Mesodermal cell (in vitro differentiated cells): Measurements from ENCODE around the gene TMEM119.
"Not testable (repeated sequence)": the region's sequence is repeated elsewhere in the genome, so short reads cannot be mapped to it uniquely, and the experiment has no call there.

Experiments used
- H3K27ac ChIP-seq: 2 replicates; pipeline ENCODE4 v1.7.0; 2013; ENCODE audit warnings: mild to moderate bottlenecking, low read depth, low read length, moderate library complexity; ENCODE audit not compliant: severe bottlenecking
- H3K36me3 ChIP-seq: 2 replicates; pipeline ENCODE4 v1.7.1; 2013; ENCODE audit warnings: mild to moderate bottlenecking, low read length, moderate library complexity; ENCODE audit not compliant: control insufficient read depth, insufficient read depth
- H3K4me1 ChIP-seq: one replicate; pipeline ENCODE4 v1.7.1; 2013; ENCODE audit warnings: mild to moderate bottlenecking, low read length; ENCODE audit not compliant: insufficient read depth, control insufficient read depth, poor library complexity, severe bottlenecking
- H3K4me3 ChIP-seq: 2 replicates; pipeline ENCODE4 v1.7.0; 2013; ENCODE audit warnings: low read length, control low read depth, mild to moderate bottlenecking; ENCODE audit not compliant: insufficient read depth, poor library complexity, severe bottlenecking; ENCODE audit errors: extremely low read depth
- H3K9me3 ChIP-seq: 2 replicates; pipeline ENCODE4 v1.7.1; 2013; ENCODE audit warnings: mild to moderate bottlenecking, low read length, moderate library complexity; ENCODE audit not compliant: control insufficient read depth
- WGBS, 2 experiments: methylation state at CpG; one replicate each; pipeline ENCODE4 v1.1.5; 2013; ENCODE audit warnings: missing lambda C conversion rate in 2 of 2; ENCODE audit not compliant: insufficient coverage in 2 of 2; 5-methylcytosine and 5-hydroxymethylcytosine counted together

TMEM119 gene

DNA sequence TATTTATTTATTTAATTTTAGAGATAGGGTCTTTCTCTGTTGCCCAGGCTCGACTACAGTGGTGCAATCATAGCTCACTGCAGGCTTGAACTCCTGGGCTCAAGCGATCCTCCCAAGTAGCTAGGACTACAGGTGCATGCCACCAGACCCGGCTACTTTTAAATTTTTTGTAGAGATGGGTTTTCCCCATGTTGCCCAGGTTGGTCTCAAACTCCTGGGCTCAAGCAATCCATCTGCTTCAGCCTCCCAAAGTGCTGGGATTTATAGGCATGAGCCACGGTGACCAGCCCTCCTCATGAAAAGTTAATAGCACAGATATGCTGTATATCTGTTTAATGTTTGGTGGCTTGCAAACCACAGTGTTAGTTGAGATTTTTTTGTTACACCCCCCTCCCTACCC is 33.4 kb upstream of the TMEM119 start:
- H3K4me3 ChIP-seq, H3K36me3 ChIP-seq, H3K27ac ChIP-seq, H3K9me3 ChIP-seq: not testable (repeated sequence)
- 97 to 100% methylated on average over 2 to 3 of the region's 4 CpGs for WGBS, 2 experiments
- H3K4me1 ChIP-seq, result peaks cover 44% of the 10 kb centered on the region

GRCh38 chr12:108630481-108631207 is 32.8 kb upstream of the TMEM119 start:
- H3K4me1 ChIP-seq, result peaks cover 44% of the 10 kb centered on the region
- H3K4me3 ChIP-seq, result no peak overlapping the region
- H3K27ac ChIP-seq, result peak overlapping the region; percentile 84
- H3K9me3 ChIP-seq, result no peaks in the 10 kb centered on the region
- H3K36me3 ChIP-seq, result no peaks in the 10 kb centered on the region
- 92 to 93% methylated on average over 6 to 7 of the region's 9 CpGs for WGBS, 2 experiments

DNA sequence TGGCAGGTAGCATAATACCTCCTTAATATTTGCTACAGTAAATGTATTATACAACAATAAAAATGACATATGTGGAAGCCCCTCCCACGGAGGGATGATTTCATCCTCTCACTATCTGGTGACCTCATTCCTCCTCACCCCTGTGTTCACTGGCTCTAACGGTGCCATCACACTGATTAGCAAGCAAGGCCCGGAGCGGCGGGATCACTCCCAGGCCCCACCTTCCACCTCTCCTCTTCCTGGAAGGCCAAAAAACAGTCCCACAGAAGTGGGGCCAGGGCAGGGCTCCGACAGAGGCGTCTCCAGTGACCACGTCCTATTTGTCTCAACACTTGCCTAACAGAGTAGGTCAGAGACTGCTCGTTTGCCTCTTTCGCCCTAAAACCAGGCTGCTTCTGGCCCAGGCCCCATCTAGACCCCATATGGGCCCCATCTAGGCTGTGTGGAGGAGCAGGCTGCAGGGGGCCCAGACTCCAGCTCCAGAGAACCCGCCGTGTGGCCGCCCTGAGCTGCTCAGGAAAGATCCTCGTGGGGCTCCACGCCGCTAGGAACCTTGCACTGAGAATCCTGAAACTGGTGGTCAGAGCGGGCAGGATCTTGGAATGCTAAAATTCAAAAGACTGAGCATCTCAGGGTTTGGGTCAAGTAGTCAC is 32.1 kb upstream of the TMEM119 start:
- H3K4me1 ChIP-seq, result peaks cover 44% of the 10 kb centered on the region
- H3K9me3 ChIP-seq, result no peaks in the 10 kb centered on the region
- H3K36me3 ChIP-seq, result no peaks in the 10 kb centered on the region
- no peak overlapping the region for H3K4me3 ChIP-seq
- H3K27ac ChIP-seq, result peak overlapping the region; percentile 84
- 76 to 80% methylated on average over 15 to 16 of the region's 17 CpGs for WGBS, 2 experiments

GRCh38 chr12:108629151-108629550 is 31.3 kb upstream of the TMEM119 start:
- Histone ChIP-seq H3K4me1 (peaks cover 38% of the 10 kb centered on the region), H3K36me3 (no peaks in the 10 kb centered on the region), H3K4me3 (no peak overlapping the region), H3K9me3 (no peaks in the 10 kb centered on the region), H3K27ac (peak overlapping the region; percentile 51)
- 84 to 91% methylated on average over 2 to 3 of the region's 5 CpGs for WGBS, 2 experiments

DNA sequence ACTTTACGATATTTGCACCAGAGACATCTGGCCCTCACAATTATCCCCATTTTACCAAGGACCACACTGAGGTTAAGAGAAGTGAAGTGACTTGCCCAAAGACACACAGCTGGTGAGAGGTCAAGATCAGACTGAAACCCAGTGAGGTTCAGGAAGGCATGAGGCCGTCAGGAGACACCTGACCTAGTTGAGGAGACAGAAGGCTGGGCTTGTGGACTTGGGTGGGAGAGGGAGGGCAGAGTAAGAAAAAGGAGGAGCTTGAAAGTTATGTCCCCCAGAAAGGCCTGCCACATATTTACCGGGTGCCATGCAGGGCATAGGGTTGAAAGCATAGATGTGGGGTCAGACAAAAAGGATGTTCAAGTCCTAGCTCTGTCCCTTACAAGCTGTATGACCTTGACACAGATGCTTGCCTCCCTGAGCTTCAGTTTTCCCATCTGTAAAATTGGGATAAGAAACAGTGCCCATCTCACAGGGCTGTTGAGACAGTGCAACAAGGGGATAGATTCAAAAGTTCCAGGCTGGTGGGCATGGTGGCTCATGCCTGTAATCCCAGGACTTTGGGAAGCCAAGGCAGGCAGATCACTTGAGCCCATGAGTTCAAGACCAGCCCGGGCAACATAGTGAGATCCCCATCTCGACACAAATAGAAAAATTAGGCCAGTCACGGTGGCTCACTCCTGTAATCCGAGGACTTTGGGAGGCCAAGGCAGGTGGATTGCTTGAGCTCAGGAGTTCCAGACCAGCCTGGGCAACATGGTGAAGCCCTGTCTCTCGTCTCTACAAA is 29.4 kb upstream of the TMEM119 start:
- no peak overlapping the region for H3K4me3 ChIP-seq
- H3K4me1 ChIP-seq, result peaks cover 32% of the 10 kb centered on the region
- H3K27ac ChIP-seq, result no peak overlapping the region
- no peaks in the 10 kb centered on the region for H3K36me3 ChIP-seq
- 91 to 93% methylated on average over 4 to 6 of the region's 8 CpGs for WGBS, 2 experiments
- no peaks in the 10 kb centered on the region for H3K9me3 ChIP-seq

DNA sequence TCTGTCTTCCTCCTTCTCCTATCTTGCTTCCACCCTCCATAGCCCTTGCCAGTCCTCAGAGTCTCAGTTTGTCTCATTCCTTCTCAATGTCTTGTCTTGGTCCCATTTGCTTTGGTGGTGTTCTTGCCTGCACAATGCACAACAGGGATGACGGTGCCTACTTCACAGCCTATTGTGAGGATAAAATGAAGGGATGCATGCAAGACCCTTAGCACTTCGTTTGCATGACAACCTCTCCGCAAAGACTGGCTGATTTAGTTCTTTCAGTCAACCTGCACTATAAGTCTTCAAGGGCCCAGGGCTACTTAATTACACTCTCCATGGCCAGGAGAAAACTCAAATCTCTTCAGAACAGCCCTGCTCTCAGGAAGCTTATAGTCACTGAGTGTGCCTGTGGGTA is 27.3 kb upstream of the TMEM119 start:
- H3K27ac ChIP-seq, result no peak overlapping the region
- peaks cover 18% of the 10 kb centered on the region for H3K4me1 ChIP-seq
- H3K9me3 ChIP-seq, result no peaks in the 10 kb centered on the region
- 52 to 55% methylated on average over 3 of the region's 3 CpGs for WGBS, 2 experiments
- no peaks in the 10 kb centered on the region for H3K36me3 ChIP-seq
- H3K4me3 ChIP-seq, result no peak overlapping the region

DNA sequence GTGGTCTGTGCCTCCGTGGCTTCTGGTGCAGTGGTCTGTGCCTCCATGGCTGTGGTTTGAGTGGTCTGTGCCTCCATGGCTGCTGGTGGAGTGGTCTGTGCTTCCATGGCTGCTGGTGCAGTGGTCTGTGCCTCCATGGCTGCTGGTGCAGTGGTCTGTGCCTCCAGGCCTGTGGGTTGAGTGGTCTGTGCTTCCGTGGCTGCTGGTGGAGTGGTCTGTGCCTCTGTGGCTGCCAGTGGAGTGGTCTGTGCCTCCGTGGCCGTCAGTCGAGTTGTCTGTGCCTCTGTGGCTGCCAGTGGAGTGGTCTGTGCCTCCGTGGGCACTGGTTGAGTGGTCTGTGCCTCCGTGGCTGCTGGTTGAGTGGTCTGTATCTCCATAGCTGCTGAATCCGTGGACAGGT is 25.7 kb upstream of the TMEM119 start:
- Histone ChIP-seq H3K9me3 (no peaks in the 10 kb centered on the region), H3K36me3 (no peaks in the 10 kb centered on the region), H3K4me1 (peaks cover 2% of the 10 kb centered on the region), H3K4me3 (no peak overlapping the region), H3K27ac (no peak overlapping the region)
- 92 to 94% methylated on average over 7 to 8 of the region's 8 CpGs for whole genome bisulfite sequencing, 2 experiments

DNA sequence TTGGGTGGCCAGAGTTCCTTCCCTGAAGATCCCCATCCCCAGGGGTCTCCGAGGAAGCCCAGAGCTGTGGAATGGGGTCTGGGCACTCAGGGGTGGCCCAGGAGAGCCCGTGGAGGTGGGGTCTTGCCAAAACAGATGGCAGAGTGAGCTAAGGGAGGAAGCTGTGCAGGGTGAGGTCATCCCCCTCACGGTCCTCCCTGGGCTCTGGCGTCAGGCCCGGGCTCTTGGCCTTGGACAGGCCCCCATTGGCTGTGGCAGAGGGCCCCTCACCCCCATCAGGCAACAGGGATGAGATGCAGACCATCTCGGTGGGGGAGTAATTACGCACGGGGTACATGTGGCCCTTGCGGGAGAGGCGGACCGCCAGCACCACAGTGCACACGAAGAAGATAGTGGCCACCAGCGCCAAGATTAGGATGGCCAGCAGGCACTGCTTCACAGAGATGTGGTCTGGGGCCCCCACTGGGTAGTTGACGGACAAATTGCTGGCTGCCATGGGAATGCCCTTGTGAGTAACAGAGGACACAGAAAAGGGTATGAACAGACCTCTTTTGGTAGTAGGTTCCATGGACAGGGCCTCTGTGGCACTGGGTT is 25.1 kb upstream of the TMEM119 start:
- Histone ChIP-seq H3K4me3 (no peak overlapping the region), H3K27ac (peak overlapping the region; percentile 67), H3K9me3 (no peaks in the 10 kb centered on the region), H3K36me3 (no peaks in the 10 kb centered on the region), H3K4me1 (no peaks in the 10 kb centered on the region)
- 93 to 96% methylated on average over 13 of the region's 14 CpGs for WGBS, 2 experiments

DNA sequence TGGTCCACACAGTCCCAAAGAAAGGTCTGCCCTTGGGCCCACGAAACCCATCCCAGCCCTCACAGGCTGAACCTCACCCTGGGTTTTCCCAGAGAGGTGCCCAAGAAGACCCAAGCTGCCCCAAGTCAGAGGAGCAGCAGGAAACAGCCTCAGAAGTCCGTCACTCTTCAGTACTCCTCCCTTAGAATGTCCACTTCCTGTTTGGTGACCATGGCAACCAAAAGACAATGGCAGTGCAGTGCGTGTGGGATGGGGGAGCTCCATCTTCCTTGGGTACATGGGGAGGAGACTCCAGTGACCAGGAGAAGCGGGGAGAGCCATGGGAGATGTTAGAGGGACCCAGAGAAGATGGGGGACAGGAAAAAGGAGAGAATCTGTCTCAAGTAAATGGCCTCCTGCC is 24.5 kb upstream of the TMEM119 start:
- no peak overlapping the region for H3K4me3 ChIP-seq
- no peaks in the 10 kb centered on the region for H3K4me1 ChIP-seq
- 71 to 78% methylated on average over 1 to 3 of the region's 4 CpGs for WGBS, 2 experiments
- H3K9me3 ChIP-seq, result no peaks in the 10 kb centered on the region
- peak overlapping the region; percentile 67 for H3K27ac ChIP-seq
- no peaks in the 10 kb centered on the region for H3K36me3 ChIP-seq

DNA sequence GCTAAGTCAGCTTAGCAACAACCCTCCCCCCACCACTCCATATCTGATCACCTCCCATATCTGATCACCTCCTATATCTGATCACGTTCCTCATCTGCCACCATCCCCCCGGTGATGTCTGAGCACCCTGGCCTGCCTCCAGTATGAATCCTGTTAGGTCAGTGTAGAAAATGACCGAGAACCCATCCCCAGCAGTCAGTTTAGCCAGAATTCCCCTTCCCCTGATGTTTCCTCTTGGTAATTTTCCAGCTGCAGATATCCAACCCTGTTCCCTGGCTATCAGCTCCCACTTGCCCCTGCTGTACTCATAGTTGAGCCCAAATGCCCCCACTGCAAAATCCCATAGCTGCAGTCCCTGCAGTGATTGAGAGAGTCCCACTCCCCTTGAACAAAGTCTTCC is 23.3 kb upstream of the TMEM119 start:
- peaks cover 1% of the 10 kb centered on the region for H3K9me3 ChIP-seq
- whole genome bisulfite sequencing, 2 experiments, result 100% methylated on average over 2 to 3 of the region's 3 CpGs
- H3K4me3 ChIP-seq, result no peak overlapping the region

More for the DNA sequence above, 23.3 kb upstream of the TMEM119 start:
- Histone ChIP-seq H3K36me3 (no peaks in the 10 kb centered on the region), H3K4me1 (no peaks in the 10 kb centered on the region), H3K27ac (no peak overlapping the region)
